Tibial nerve (tissue), 4 donors: ENCODE measurements around the gene CMBL.

Experiments used
- CTCF ChIP-seq, 5 experiments: fragments of 200-600 bp in 3 of 5; fragments of 450-650 bp in 2 of 5; sonication (generic) in 3 of 5; IDR thresholded peaks; one replicate each; pipeline ENCODE4 v1.5.1; 2016 to 2019; ENCODE audit warnings: antibody characterized with exemption in 5 of 5, mild to moderate bottlenecking in 3 of 5, moderate library complexity in 2 of 5
- EP300 ChIP-seq, 2 donors: sonication (generic); formaldehyde crosslinking; IDR thresholded peaks; one replicate each; pipeline ENCODE4 v1.6.1; 2017; ENCODE audit warnings: antibody characterized with exemption in 2 of 2, mild to moderate bottlenecking in 1 of 2
- POLR2A ChIP-seq, 2 donors: fragments of 450-650 bp; IDR thresholded peaks; one replicate each; pipeline ENCODE4 v1.6.1; 2017; ENCODE audit warnings: antibody characterized with exemption in 2 of 2, mild to moderate bottlenecking in 2 of 2, moderate library complexity in 2 of 2

- TF ChIP-seq CTCF (IDR thresholded peaks at IDR 0.05) (peak in 1 of 5 experiments; percentile 10), POLR2A (IDR thresholded peaks at IDR 0.05) (no peak), EP300 (IDR thresholded peaks at IDR 0.05) (no peak)
Measured at GRCh38 chr5:10233505-10233904, 74.2 kb downstream of the CMBL start.
